SK-MEL-5 (cell line): ENCODE results near the gene MVB12B. TPM values are rescaled to one million over a fixed set of nuclear protein-coding genes. Genes with fewer than 3 reads are reported as not detected.
"Not testable (repeated sequence)": the region's sequence is repeated elsewhere in the genome, so short reads cannot be mapped to it uniquely, and the experiment has no call there.

Experiments used
- DNase-seq: peaks from one replicate; pipeline ENCODE4 v3.0.0-alpha.2; 2016; ENCODE audit warnings: low read depth, low spot score
- in situ Hi-C: cut with HindIII; loops from 2 replicates; pipeline ENCODE4 v1.10.0; 2016; ENCODE audit warnings: low sequenced_read_pairs, high pct_unique_total_duplicates, low pct_unique_long_range_greater_than_20kb
- small RNA-seq, 2 experiments: library from RNA; depleted of rRNA; stranded (forward); fragments of <200 nt; gene quantifications; one replicate each; pipeline ENCODE3, GENCODE V24; 2014
- total RNA-seq: library from RNA; depleted of rRNA; stranded (reverse); fragments of >200 nt; shearing (Covaris generic); gene quantifications from 2 replicates; pipeline ENCODE4 v1.2.3, GENCODE V29; 2014

MVB12B gene
- total RNA-seq, 1 experiment from 2014 or later: 3.1 TPM

- in situ Hi-C loops: no loop called here
- no peak for DNase-seq
Measured at GRCh38 chr9:126551812-126552211, 225.2 kb downstream of the MVB12B start.

DNA sequence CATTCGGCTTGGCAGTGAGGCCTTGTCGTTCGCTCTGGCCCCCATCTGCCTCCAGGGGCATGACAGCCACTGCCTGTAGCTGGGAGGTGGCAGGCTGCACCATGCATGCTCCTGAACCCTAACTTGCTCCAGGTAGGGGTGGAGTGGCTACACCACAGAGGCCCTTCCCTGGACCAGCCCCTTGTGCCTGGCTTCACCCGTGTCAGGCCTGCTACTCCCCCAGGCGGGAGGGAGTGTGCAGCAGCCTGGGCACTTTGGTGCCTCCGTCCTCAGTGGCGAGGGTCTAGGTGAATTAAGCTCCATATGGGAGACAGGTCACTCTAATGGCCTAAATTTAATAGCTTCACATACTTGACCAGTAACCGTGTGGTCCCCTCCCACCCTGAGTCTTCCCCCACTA, 227.7 kb downstream of the MVB12B start:
- in situ Hi-C loops: no loop called here
- no peak for DNase-seq

DNA sequence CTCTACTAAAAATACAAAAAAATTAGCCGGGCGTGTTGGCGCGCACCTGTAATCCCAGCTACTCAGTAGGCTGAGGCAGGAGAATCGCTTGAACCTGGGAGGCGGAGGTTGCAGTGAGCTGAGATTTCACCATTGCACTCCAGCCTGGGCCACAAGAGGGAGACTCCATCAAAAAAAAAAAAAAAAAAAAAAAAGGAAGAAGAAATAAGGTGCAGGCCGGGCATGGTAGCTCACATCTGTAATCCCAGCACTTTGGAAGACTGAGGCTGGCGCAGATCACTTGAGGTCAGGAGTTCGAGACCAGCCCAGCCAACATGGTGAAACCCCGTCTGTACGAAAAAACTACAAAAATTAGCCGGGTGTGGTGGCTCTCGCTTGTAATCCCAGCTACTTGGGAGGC, 228.8 kb downstream of the MVB12B start:
- DNase-seq, in situ Hi-C loops: not testable (repeated sequence)

Small RNA genes within 50 kb of the gene (small RNA-seq; reads per million reads assigned to genes)
- gene RF00108: 0.24 to 0.41 reads per million in 2 experiments
